ENCODE measurements around the gene ENO1. TPM values are rescaled to one million over a fixed set of nuclear protein-coding genes. Genes with fewer than 3 reads are reported as not detected.

Gene ENO1
- total RNA-seq, 2 donors from 2014 or later, result 1,263 to 1,351 TPM

GRCh38 chr1:8847990-8848389 is 30.5 kb downstream of the ENO1 start:
- Histone ChIP-seq H3K27ac (ENCODE audit: low read depth, low read length) (no peak overlapping the region), H3K27me3 (ENCODE audit: control insufficient read depth, insufficient read depth, low read length, poor library complexity, severe bottlenecking) (no peaks in the 10 kb centered on the region), H3K36me3 (ENCODE audit: control insufficient read depth, insufficient read depth, low read length) (no peaks in the 10 kb centered on the region), H3K4me1 (ENCODE audit: control insufficient read depth, insufficient read depth, low read length) (no peaks in the 10 kb centered on the region), H3K4me3 (ENCODE audit: low read length) (no peak overlapping the region), H3K9me3 (ENCODE audit: control insufficient read depth, low read length) (no peaks in the 10 kb centered on the region), H3K9ac (ENCODE audit: extremely low read depth, low read length, poor library complexity, severe bottlenecking) (no peak overlapping the region)
- H3K4me3 Mint-ChIP-seq, result no peak overlapping the region
- H3K4me1 Mint-ChIP-seq, result no peaks in the 10 kb centered on the region
- 92 to 93% methylated on average over 3 to 5 of the region's 5 CpGs for WGBS, 2 experiments (ENCODE audit: insufficient coverage in 1 of 2, insufficient read length in 1 of 2)
- TF ChIP-seq CTCF (conservative IDR thresholded peaks at IDR 0.05), result no peak
- H3K27me3 Mint-ChIP-seq (ENCODE audit: insufficient read depth), result peaks cover 12% of the 10 kb centered on the region
- DNase-seq, result peak; percentile 43
- no peak overlapping the region for H3K27ac Mint-ChIP-seq
- H3K36me3 Mint-ChIP-seq (ENCODE audit: low read depth), result no peaks in the 10 kb centered on the region
- no peaks in the 10 kb centered on the region for H3K9me3 Mint-ChIP-seq

- Histone ChIP-seq H3K27me3 (ENCODE audit: control insufficient read depth, insufficient read depth, low read length, poor library complexity, severe bottlenecking) (no peaks in the 10 kb centered on the region), H3K36me3 (ENCODE audit: control insufficient read depth, insufficient read depth, low read length) (no peaks in the 10 kb centered on the region), H3K27ac (ENCODE audit: low read depth, low read length) (no peak overlapping the region), H3K4me1 (ENCODE audit: control insufficient read depth, insufficient read depth, low read length) (no peaks in the 10 kb centered on the region), H3K9ac (ENCODE audit: extremely low read depth, low read length, poor library complexity, severe bottlenecking) (no peak overlapping the region), H3K9me3 (ENCODE audit: control insufficient read depth, low read length) (peaks cover 3% of the 10 kb centered on the region), H3K4me3 (ENCODE audit: low read length) (no peak overlapping the region)
- 94% methylated on average over 4 of the region's 4 CpGs for WGBS, 2 experiments (ENCODE audit: insufficient coverage in 1 of 2, insufficient read length in 1 of 2)
- Mint-ChIP-seq H3K27me3 (ENCODE audit: insufficient read depth) (peaks cover 11% of the 10 kb centered on the region), H3K36me3 (ENCODE audit: low read depth) (no peaks in the 10 kb centered on the region), H3K9me3 (peaks cover 6% of the 10 kb centered on the region), H3K4me1 (no peaks in the 10 kb centered on the region), H3K27ac (no peak overlapping the region), H3K4me3 (no peak overlapping the region)
- no peak for DNase-seq
- no peak for TF ChIP-seq CTCF (conservative IDR thresholded peaks at IDR 0.05)
Observed at GRCh38 chr1:8846263-8846662, 32.2 kb downstream of the ENO1 start.

DNA sequence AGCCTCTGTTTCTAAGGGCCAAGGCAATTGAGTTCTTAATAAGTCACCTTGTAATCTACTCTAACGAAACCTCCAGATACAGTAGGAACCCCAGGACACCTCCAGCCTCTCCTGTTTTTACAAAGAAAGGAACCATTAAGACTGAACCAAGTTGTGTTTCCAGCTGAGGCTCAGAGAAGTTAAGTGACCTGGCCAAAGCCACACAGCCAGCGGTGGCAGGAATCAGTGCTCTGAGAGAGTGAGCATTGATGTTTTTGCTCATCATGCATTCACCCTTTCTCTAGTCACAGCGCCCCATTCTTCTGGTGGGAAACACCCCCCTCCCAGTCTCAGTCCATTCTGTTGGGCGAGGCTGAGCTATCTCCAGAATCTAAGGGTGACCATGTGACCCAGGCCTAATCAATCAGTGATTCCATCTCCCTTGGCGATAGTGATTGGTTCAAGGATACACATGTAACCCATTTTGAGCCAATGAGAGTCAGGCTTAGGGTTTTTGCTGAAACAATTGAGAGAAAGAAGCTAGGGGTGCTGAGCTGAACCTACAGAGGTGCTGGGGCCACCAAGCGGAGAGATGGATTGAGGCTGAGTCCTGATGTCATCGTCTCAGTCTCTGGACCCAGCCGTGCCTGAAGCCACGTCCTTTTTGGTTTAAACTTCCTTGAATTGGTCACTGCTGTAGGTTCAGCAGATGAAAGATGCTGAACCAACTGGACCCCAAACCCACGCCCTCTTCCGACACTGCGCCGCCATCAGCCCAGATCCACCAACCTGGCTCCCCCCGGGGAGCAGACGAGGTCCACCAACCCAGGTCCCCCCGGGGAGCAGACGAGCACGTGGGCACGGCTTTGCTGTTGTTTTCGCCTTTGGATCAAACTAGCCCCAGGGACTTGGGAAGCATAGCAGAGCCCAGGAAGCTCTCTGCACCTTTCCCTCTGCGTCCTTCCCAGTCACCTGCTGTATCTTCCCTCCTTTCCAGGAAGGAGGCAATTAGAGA is 33.1 kb downstream of the ENO1 start:
- no peaks in the 10 kb centered on the region for H3K36me3 Mint-ChIP-seq (ENCODE audit: low read depth)
- peak; percentile 37 for DNase-seq
- Histone ChIP-seq H3K9me3 (ENCODE audit: control insufficient read depth, low read length) (peaks cover 7% of the 10 kb centered on the region), H3K27me3 (ENCODE audit: control insufficient read depth, insufficient read depth, low read length, poor library complexity, severe bottlenecking) (no peaks in the 10 kb centered on the region), H3K36me3 (ENCODE audit: control insufficient read depth, insufficient read depth, low read length) (no peaks in the 10 kb centered on the region), H3K9ac (ENCODE audit: extremely low read depth, low read length, poor library complexity, severe bottlenecking) (no peak overlapping the region), H3K27ac (ENCODE audit: low read depth, low read length) (no peak overlapping the region), H3K4me3 (ENCODE audit: low read length) (no peak overlapping the region), H3K4me1 (ENCODE audit: control insufficient read depth, insufficient read depth, low read length) (no peaks in the 10 kb centered on the region)
- peaks cover 11% of the 10 kb centered on the region for H3K27me3 Mint-ChIP-seq (ENCODE audit: insufficient read depth)
- TF ChIP-seq CTCF (conservative IDR thresholded peaks at IDR 0.05), result no peak
- H3K4me3 Mint-ChIP-seq, result no peak overlapping the region
- no peak overlapping the region for H3K27ac Mint-ChIP-seq
- H3K9me3 Mint-ChIP-seq, result peaks cover 14% of the 10 kb centered on the region
- 91 to 93% methylated on average over 19 to 21 of the region's 21 CpGs for WGBS, 2 experiments (ENCODE audit: insufficient coverage in 1 of 2, insufficient read length in 1 of 2)
- H3K4me1 Mint-ChIP-seq, result no peaks in the 10 kb centered on the region
